GM19193 (cell line): Measurements from ENCODE around the gene AMELY.

ENCODE experiments used
- POLR2A ChIP-seq: IDR thresholded peaks from 4 replicates; pipeline ENCODE4 v1.6.1; 2011; ENCODE audit not compliant: insufficient read depth, insufficient read length; ENCODE audit errors: extremely low read depth

AMELY gene

GRCh38 chrY:6894496-6894895, 17.1 kb downstream of the AMELY start:
- no peak for TF ChIP-seq POLR2A

GRCh38 chrY:6849384-6849783, 62.2 kb downstream of the AMELY start:
- no peak for TF ChIP-seq POLR2A
